ENCODE data around the gene P2RY6. TPM values are rescaled to one million over a fixed set of nuclear protein-coding genes. Genes with fewer than 3 reads are reported as not detected.

P2RY6 gene
- total RNA-seq, 1 experiment from 2014 or later = not detected

DNA sequence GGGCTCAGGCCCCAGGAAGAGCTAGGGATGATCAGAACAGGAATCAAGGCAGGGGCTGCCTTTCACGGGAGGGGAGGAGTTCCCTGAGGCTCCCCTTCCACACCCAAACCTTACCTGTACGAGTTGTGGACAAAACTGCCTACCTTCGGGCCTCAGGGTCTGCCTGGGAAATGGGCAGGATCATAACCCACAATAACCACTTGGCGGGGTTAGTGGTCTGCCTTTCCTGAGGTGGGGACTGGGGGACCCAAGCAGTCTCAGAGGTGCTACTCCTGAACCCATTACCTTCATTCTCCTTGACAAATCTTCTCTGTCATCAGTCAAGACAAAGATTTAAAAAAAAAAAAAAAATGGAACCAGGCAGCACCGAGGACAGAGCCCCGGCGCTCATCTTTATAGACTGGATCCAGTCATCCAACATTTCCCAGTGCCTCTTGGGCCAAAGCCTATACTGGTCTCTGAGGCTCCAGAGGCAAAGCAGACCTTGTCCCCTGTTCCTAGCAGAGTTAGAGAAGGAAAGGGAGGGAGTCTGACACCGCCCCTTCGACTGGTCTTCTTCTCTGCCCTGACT, 14.2 kb downstream of the P2RY6 start:
- Histone ChIP-seq H3K18ac (ENCODE audit: insufficient read length, low read depth, low read length) (no peak overlapping the region), H2BK12ac (ENCODE audit: insufficient read length, low read depth, low read length) (no peak overlapping the region), H3K23ac (ENCODE audit: insufficient read length, low read depth, low read length) (no peak overlapping the region), H3K14ac (ENCODE audit: insufficient read depth, low read length) (no peak overlapping the region), H3K79me1 (ENCODE audit: insufficient read depth, low read depth, low read length, poor library complexity, severe bottlenecking) (no peaks in the 10 kb centered on the region), H2BK5ac (ENCODE audit: insufficient read length, low read length) (no peak overlapping the region), H3K23me2 (ENCODE audit: insufficient read length, low read depth, low read length, poor library complexity, severe bottlenecking) (no peaks in the 10 kb centered on the region), H3K9me3 (ENCODE audit: control insufficient read depth, low read depth, low read length) (no peaks in the 10 kb centered on the region), H2BK120ac (ENCODE audit: low read depth, low read length, poor library complexity, severe bottlenecking) (no peak overlapping the region), H3K27ac (ENCODE audit: insufficient read length, low read depth, low read length) (no peak overlapping the region), H3K4ac (ENCODE audit: low read depth, low read length) (no peak overlapping the region), H3K79me2 (ENCODE audit: insufficient read depth, low read length) (no peaks in the 10 kb centered on the region), H4K91ac (ENCODE audit: insufficient read length, low read depth, low read length) (no peak overlapping the region), H4K20me1 (ENCODE audit: control insufficient read depth, insufficient read depth, insufficient read length) (no peaks in the 10 kb centered on the region), H3K27me3 (ENCODE audit: insufficient read depth, low read length) (no peaks in the 10 kb centered on the region), H3K4me2 (ENCODE audit: insufficient read depth, insufficient read length, low read length) (no peak overlapping the region), H2BK20ac (ENCODE audit: low read depth, low read length, poor library complexity, severe bottlenecking) (no peak overlapping the region), H2AK5ac (ENCODE audit: insufficient read length, low read length) (no peak overlapping the region), H2AFZ (ENCODE audit: low read length) (no peak overlapping the region), H3T11ph (ENCODE audit: low read length) (no peak overlapping the region), H3K56ac (ENCODE audit: insufficient read length, low read depth, low read length) (no peak overlapping the region), H3K9ac (ENCODE audit: extremely low read depth, insufficient read length, low read length) (no peak overlapping the region), H4K5ac (ENCODE audit: insufficient read length, low read depth, low read length) (no peak overlapping the region), H4K8ac (replicated peaks; ENCODE audit: insufficient read length, low read depth, low read length) (no peak overlapping the region), H3K4me1 (ENCODE audit: insufficient read depth, low read length) (no peaks in the 10 kb centered on the region), H2BK15ac (ENCODE audit: low read depth, low read length) (no peak overlapping the region)
- H3K9me3 Mint-ChIP-seq = no peaks in the 10 kb centered on the region
- no peak for DNase-seq
- TF ChIP-seq CTCF (conservative IDR thresholded peaks at IDR 0.05) = no peak; the same call in 2 of the 3 replicates
- H3K27ac Mint-ChIP-seq = no peak overlapping the region
- no peak overlapping the region for H3K4me3 Mint-ChIP-seq
- no peaks in the 10 kb centered on the region for H3K36me3 Mint-ChIP-seq (ENCODE audit: insufficient read depth in 1 of 3, low read depth in 3 of 3)
- no CpG with 5 or more reads among the region's 9 CpGs for WGBS (ENCODE audit: extremely low coverage, insufficient read length, low lambda C conversion rate)
- H3K4me1 Mint-ChIP-seq = peaks cover 6 to 12% of the 10 kb centered on the region in 2 experiments
- H3K27me3 Mint-ChIP-seq (ENCODE audit: low read depth) = peaks cover 30% of the 10 kb centered on the region

All from H9 (cell line).